ENCODE measurements around the gene JAKMIP3. TPM values are rescaled to one million over a fixed set of nuclear protein-coding genes. Genes with fewer than 3 reads are reported as not detected.

JAKMIP3 gene
- total and polyA plus RNA-seq, 10 of the 15 experiments (the other 5 are each of a cell fraction or from before 2014, with no cell fraction given): 0.01 TPM; not detected in 7

DNA sequence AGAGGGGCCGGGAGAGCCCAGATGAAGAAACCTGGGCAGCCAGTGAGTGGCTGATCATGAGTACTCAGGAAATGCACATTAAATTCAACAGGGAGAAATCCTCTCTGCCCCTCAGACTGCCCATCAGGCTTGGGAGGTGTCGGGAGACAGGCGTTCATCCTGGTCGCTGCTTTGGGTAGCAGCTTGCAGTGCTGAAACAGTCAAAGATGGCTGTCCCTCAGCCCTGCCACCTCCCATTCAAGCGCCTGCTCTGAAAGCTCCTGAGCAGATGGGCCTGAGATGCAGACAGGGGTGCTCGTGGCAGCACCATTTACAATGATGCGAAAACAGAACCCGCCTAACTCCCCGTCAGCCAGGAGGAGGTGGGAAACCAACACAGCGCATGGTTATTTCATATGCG, 3.6 kb upstream of the JAKMIP3 start (continued):
- TF ChIP-seq RELB (IDR thresholded peaks at IDR 0.05; ENCODE audit: low read depth) (no peak), FOXM1 (IDR thresholded peaks at IDR 0.05; ENCODE audit: low read depth, low read length) (no peak)

- in situ Hi-C loops (cut with MboI) (no loop called here), intact Hi-C loops (cut with micrococcal nuclease; ENCODE audit: unreplicated experiment) (no loop called here)
- POLR2A ChIA-PET: no interaction called here
- H3K36me3 ChIP-seq (ENCODE audit: control insufficient read depth in 2 of 2, insufficient read depth in 2 of 2, low read length in 1 of 2): no peaks in the 10 kb centered on the region
- SMC1A ChIA-PET (ENCODE audit: uncharacterized antibody, unreplicated experiment): no interaction called here
- H3K27ac ChIP-seq (ENCODE audit: control insufficient read depth, insufficient read depth): no peak overlapping the region
- ATAC-seq: no peak
- WGBS (ENCODE audit: insufficient coverage, insufficient replicate concordance, low lambda C conversion rate, missing lambda C conversion rate): 23% methylated on average over 17 of the region's 17 CpGs
- CTCF ChIA-PET: interaction anchor here (0.7 kb wide), 1 partner anchor 40 kb away, joined by 3 read pairs; no protein-coding TSS in a partner anchor
- H3K27me3 ChIP-seq (replicated peaks in 1 of 2; ENCODE audit: control insufficient read depth in 2 of 2, insufficient read depth in 2 of 2, low read length in 1 of 2): no peaks in the 10 kb centered on the region; a peak in 1 of 4 replicates
- BruUV-seq (replicated peaks): no TSS peak
- H3K4me3 ChIP-seq: no peak overlapping the region
- H3K4me2 ChIP-seq (ENCODE audit: control insufficient read depth, insufficient read depth): no peak overlapping the region
- no peaks in the 10 kb centered on the region for H4K20me1 ChIP-seq (ENCODE audit: control insufficient read depth, insufficient read depth)
- TF ChIP-seq EGR1 (IDR thresholded peaks at IDR 0.05; ENCODE audit: borderline replicate concordance in 1 of 2, low read depth in 2 of 2, low read length in 2 of 2): no peak
- TF ChIP-seq IKZF1 (conservative IDR thresholded peaks at IDR 0.05): no peak
- TF ChIP-seq BACH1 (IDR thresholded peaks at IDR 0.05; ENCODE audit: borderline replicate concordance): no peak
- no peak for TF ChIP-seq CBX5 (IDR thresholded peaks at IDR 0.05; ENCODE audit: low read depth)
- TF ChIP-seq, protein P1, sequence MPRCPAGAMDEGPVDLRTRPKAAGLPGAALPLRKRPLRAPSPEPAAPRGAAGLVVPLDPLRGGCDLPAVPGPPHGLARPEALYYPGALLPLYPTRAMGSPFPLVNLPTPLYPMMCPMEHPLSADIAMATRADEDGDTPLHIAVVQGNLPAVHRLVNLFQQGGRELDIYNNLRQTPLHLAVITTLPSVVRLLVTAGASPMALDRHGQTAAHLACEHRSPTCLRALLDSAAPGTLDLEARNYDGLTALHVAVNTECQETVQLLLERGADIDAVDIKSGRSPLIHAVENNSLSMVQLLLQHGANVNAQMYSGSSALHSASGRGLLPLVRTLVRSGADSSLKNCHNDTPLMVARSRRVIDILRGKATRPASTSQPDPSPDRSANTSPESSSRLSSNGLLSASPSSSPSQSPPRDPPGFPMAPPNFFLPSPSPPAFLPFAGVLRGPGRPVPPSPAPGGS (IDR thresholded peaks at IDR 0.05; ENCODE audit: borderline replicate concordance, insufficient read depth, low read depth, low read length, poor library complexity, severe bottlenecking): no peak
- no peak for TF ChIP-seq MYB (IDR thresholded peaks at IDR 0.05; ENCODE audit: borderline replicate concordance, low read depth, low read length)
- H2AFZ ChIP-seq (ENCODE audit: control insufficient read depth, low read depth, low read length): no peak overlapping the region
- RAD21 ChIA-PET (ENCODE audit: unreplicated experiment): no interaction called here
- H3K79me2 ChIP-seq (ENCODE audit: control insufficient read depth, insufficient read depth, low read length): no peaks in the 10 kb centered on the region
- FAIRE-seq: no peak
- no peaks in the 10 kb centered on the region for H3K9me3 ChIP-seq (replicated peaks; ENCODE audit: control insufficient read depth, insufficient read depth, low read length)
- H3K9ac ChIP-seq (ENCODE audit: control insufficient read depth, insufficient read depth, low read length): no peak overlapping the region
- DNase-seq (ENCODE audit: low read depth, low spot score): no peak
- no peaks in the 10 kb centered on the region for H3K4me1 ChIP-seq (ENCODE audit: control insufficient read depth, insufficient read depth, low read length)
These were observed 2.9 kb upstream of the JAKMIP3 start for GRCh38 chr10:132062641-132063390.

Data from GM12878 (cell line).